Measurements from ENCODE around the gene PYDC1. TPM values are rescaled to one million over a fixed set of nuclear protein-coding genes. Genes with fewer than 3 reads are reported as not detected.

The PYDC1 gene
- total RNA-seq, 1 donor from 2014 or later: not detected

DNA sequence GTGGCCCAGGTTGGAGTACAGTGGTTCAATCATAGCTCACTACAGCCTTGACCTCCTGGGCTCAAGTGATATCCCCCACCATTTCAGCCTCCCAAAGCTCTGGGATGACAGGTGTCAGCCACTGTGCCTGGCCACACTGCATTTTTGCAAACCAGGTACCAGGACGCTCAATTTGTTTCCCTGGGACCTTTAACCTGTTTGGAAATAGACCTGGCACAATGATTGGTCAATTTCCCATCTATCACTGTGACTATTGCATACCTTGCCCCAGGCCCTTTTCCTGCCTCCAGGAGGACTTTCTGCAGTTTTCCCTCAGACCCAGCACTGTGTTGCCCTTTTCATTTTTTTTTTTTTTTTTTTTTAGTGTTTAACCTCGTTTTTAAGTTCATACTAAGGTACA is 48.1 kb downstream of the PYDC1 start:
- ATAC-seq (ENCODE audit: low read depth) (no peak), DNase-seq (no peak)
- Mint-ChIP-seq H3K27ac (no peak overlapping the region), H3K36me3 (ENCODE audit: low read depth) (no peaks in the 10 kb centered on the region), H3K4me3 (no peak overlapping the region), H3K4me1 (no peaks in the 10 kb centered on the region), H3K27me3 (no peaks in the 10 kb centered on the region), H3K9me3 (no peaks in the 10 kb centered on the region)
- CTCF ChIA-PET: no interaction called here
- intact Hi-C loops (cut with micrococcal nuclease): no loop called here
- POLR2A ChIA-PET: interaction anchor here (0.6 kb wide), 1 partner anchor 30 kb away, joined by 3 read pairs; no protein-coding TSS in a partner anchor
- TF ChIP-seq, protein P1, sequence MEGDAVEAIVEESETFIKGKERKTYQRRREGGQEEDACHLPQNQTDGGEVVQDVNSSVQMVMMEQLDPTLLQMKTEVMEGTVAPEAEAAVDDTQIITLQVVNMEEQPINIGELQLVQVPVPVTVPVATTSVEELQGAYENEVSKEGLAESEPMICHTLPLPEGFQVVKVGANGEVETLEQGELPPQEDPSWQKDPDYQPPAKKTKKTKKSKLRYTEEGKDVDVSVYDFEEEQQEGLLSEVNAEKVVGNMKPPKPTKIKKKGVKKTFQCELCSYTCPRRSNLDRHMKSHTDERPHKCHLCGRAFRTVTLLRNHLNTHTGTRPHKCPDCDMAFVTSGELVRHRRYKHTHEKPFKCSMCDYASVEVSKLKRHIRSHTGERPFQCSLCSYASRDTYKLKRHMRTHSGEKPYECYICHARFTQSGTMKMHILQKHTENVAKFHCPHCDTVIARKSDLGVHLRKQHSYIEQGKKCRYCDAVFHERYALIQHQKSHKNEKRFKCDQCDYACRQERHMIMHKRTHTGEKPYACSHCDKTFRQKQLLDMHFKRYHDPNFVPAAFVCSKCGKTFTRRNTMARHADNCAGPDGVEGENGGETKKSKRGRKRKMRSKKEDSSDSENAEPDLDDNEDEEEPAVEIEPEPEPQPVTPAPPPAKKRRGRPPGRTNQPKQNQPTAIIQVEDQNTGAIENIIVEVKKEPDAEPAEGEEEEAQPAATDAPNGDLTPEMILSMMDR (IDR thresholded peaks at IDR 0.05): no peak

DNA sequence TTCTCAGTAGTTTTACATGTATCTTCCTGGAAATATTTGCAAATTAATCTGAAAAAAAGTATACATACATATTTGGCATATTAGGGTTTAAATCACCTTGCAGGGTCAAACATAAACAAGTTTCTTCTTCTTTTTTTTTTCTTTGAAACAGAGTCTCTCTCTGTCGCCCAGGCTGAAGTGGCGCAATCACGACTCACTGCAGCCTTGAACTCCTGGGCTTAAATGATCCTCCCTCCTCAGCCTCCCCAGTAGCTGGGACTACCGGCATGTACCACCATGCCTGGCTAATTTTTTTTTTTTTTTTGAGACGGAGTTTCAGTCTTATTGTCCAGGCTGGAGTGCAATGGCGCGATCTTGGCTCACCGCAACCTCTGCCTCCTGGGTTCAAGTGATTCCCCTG is 49.6 kb downstream of the PYDC1 start:
- TF ChIP-seq, protein P1 (IDR thresholded peaks at IDR 0.05): no peak
- ChIA-PET POLR2A (interaction anchor here (0.7 kb wide), 3 partner anchors 17 to 26 kb away, joined by 3 to 5 read pairs (median 3); partner anchors contain the start of gene PRSS36), CTCF (no interaction called here)
- Mint-ChIP-seq H3K27me3 (no peaks in the 10 kb centered on the region), H3K4me1 (no peaks in the 10 kb centered on the region), H3K4me3 (no peak overlapping the region), H3K36me3 (ENCODE audit: low read depth) (no peaks in the 10 kb centered on the region), H3K9me3 (no peaks in the 10 kb centered on the region), H3K27ac (no peak overlapping the region)
- intact Hi-C loops (cut with micrococcal nuclease): no loop called here
- DNase-seq (no peak), ATAC-seq (ENCODE audit: low read depth) (no peak)

Other genes starting within 250 kb of the PYDC1 start
- gene HSD3B7, start 231.9 kb downstream of the PYDC1 start, total RNA-seq: 1.3 and 1.6 TPM in 2 replicates
- gene STX1B, start 206.5 kb downstream of the PYDC1 start, total RNA-seq: 1.2 and 1.6 TPM in 2 replicates
- gene STX4, start 183.6 kb downstream of the PYDC1 start, total RNA-seq: 106 and 107 TPM in 2 replicates
- 8.3 and 10.1 TPM in 2 replicates for gene ZNF668, start 142.9 kb downstream of the PYDC1 start, total RNA-seq
- gene ZNF646, start 142.7 kb downstream of the PYDC1 start, total RNA-seq: 32.4 and 32.5 TPM in 2 replicates
- 5.1 and 5.5 TPM in 2 replicates for gene PRSS53, start 128.2 kb downstream of the PYDC1 start, total RNA-seq
- gene VKORC1, start 122.3 kb downstream of the PYDC1 start, total RNA-seq: 38.7 and 41.9 TPM in 2 replicates
- 24.8 and 27.3 TPM in 2 replicates for gene BCKDK, start 108.7 kb downstream of the PYDC1 start, total RNA-seq
- 82.1 and 93.7 TPM in 2 replicates for gene KAT8, start 99.5 kb downstream of the PYDC1 start, total RNA-seq
- gene PRSS8, start 81.4 kb downstream of the PYDC1 start, total RNA-seq: not detected in 2 replicates
- 0.56 and 0.60 TPM in 2 replicates for gene PRSS36, start 67.1 kb downstream of the PYDC1 start, total RNA-seq
- 681 and 752 TPM in 2 replicates for gene FUS, start 37.0 kb downstream of the PYDC1 start, total RNA-seq
- 21.7 and 27.8 TPM in 2 replicates for gene PYCARD, start 14.4 kb downstream of the PYDC1 start, total RNA-seq
- 0.16 TPM in 1 of 2 replicates, not detected in the other for gene TRIM72, start 3.0 kb downstream of the PYDC1 start, total RNA-seq
- 40.6 and 44.6 TPM in 2 replicates for gene ITGAM, start 42.8 kb upstream of the PYDC1 start, total RNA-seq
- 81.9 and 100 TPM in 2 replicates for gene ITGAX, start 138.0 kb upstream of the PYDC1 start, total RNA-seq
- gene ITGAD, start 176.2 kb upstream of the PYDC1 start, total RNA-seq: 0.05 and 0.07 TPM in 2 replicates
- not detected in 2 replicates for gene COX6A2, start 211.2 kb upstream of the PYDC1 start, total RNA-seq
- 0.10 and 0.11 TPM in 2 replicates for gene ZNF843, start 225.7 kb upstream of the PYDC1 start, total RNA-seq
- gene ARMC5, start 242.4 kb upstream of the PYDC1 start, total RNA-seq: 10.9 TPM in 2 replicates